OCI-M2 (cell line): ENCODE data around the gene WDR33.
"Not testable (repeated sequence)": the region's sequence is repeated elsewhere in the genome, so short reads cannot be mapped to it uniquely, and the experiment has no call there.

Source experiments
- DNase-seq: peaks from one replicate; lab custom pipeline; 2025; ENCODE audit not compliant: unreplicated experiment; lab: John Stamatoyannopoulos, UW

WDR33 gene

DNA sequence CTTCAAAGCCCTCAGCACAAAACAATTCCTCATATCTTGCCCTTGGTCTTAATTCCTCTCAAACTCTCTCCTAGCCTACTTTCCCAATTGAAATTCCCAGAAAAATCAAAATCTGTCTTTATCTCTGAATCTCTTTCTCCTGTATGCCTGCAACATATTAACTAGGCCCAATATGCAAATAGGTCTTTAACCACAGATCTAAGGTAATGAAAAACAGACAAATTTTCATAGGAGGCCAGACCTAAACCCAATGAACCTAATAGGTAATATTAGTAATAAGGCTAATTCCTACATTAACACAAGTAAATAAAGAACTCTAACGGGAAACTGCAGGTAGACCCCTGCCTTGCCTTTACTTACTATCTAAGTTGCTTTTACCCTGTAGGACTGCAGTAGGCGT, 41.4 kb downstream of the WDR33 start:
- no peak for DNase-seq

DNA sequence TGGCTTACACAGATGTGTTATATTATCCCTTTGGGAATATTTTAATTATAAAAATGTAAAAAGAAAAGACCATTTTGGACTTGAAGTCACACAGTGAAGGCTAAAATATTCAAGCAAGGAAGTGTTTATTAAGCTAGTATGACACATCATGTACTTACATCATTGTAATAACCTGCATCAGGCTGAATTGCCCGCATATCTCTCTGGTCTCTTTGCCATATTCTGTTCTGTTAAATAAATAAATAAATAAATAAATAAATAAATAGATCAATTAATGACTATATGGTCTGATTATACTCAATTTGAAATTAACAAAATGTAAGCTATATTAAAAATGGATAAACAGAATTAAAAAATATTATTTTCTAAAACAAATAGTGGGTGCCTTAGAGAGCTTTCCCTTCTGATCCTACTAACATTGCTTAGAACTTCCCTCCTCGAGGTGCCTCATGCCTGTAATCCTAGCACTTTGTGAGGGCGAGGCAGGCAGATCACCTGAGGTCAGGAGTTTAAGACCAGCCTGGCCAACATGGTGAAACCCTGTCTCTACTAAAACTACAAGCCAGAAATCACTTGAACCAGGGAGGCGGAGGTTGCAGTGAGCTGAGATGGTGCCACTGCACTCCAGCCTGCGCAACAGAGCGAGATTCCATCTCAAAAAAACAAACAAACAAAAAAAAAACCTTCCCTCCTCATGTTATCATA, 42.0 kb downstream of the WDR33 start:
- DNase-seq: no peak

GRCh38 chr2:127763776-127764175, 47.2 kb downstream of the WDR33 start:
- DNase-seq: no peak

DNA sequence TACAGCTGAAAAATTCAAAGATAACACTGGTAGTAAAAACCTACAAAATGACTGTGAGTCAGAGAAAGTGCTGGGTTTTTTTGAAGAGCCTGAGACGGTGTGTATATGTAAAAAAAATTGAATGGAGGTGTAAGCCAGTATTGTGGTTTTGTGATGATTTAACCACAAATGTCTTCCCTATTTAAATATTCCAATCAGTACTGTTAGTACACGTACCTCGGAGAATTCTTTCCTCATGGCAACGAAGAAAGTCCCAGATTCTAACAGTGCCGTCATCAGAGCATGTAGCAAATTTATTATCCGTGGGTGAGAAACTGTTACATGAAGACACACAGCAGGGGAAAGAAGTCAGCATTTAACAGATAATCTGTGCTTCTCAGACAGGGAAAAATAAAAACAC, 48.1 kb downstream of the WDR33 start:
- DNase-seq: no peak

GRCh38 chr2:127762441-127762840, 48.5 kb downstream of the WDR33 start:
- DNase-seq: no peak

DNA sequence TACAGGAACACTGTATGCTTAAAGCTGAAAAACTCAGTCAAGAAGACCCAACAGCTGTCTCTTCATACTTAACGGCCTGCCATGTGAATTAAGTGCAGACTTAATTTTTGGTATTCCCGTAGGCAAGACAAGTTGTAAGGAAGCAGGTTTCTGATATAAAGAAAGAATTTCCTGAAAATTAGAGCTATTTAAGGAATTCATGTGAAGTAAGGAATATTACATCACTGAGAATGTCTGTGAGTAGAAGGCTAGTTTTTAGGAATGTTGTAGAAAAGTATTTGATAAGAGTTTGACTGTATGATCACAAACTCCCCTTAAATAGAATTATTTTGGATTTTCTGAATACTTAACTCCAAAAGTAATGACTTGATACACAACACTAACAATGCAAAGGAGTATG, 51.0 kb downstream of the WDR33 start:
- no peak for DNase-seq

DNA sequence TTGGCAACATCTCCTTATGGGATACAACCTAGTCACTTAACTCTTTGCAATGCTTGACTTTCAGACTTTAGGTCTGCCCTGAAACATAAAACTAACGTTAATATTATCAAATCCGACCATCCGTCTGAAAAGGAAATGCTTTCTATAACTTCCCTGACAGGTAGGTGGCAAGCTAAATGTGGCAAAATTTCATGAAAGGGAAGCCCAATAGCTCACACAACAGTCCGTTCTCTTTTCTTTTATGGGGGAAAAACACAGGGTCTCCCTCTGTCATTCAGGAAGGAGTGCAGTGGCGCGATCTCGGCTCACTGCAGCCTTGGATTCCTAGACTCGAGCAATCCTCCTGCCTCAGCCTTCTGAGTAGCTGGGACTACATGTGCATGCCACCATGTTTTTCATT, 56.8 kb downstream of the WDR33 start:
- DNase-seq: no peak

DNA sequence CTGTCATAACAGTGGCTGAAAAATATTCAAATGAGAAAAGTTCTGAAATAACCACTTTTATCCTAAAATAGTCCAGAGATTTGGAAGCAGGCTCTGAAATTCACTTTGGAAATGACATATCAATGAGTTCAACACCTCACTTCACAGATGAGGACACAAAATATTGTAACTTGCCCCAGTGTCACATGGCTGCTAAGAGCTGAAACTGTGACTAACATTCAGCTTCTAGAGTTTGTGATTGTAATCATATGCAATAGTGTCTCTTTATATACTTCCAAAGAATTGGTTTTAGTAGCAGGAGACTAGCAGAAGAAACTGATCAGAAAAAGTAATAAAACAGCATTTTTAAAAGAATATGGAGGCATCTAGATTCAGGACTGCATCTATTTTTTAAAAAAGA, 57.6 kb downstream of the WDR33 start:
- DNase-seq: no peak

DNA sequence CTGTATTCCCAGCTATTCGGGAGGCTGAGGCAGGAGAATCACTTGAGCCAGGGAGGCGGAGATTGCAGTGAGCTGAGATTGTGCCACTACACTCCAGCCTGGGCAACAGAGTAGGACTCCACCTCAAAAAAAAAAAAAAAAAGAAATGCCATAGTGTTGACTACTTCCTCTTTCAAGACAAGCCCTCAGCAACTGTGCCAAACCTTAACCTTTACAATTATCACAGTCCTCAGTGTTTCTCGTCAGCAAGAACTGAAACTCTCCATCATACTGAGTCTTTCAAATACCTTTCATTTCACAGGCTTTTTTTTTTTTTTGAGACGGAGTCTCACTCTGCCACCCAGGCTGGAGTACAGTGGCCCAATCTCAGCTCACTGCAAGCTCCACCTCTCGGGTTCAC, 61.4 kb downstream of the WDR33 start:
- not testable (repeated sequence) for DNase-seq

DNA sequence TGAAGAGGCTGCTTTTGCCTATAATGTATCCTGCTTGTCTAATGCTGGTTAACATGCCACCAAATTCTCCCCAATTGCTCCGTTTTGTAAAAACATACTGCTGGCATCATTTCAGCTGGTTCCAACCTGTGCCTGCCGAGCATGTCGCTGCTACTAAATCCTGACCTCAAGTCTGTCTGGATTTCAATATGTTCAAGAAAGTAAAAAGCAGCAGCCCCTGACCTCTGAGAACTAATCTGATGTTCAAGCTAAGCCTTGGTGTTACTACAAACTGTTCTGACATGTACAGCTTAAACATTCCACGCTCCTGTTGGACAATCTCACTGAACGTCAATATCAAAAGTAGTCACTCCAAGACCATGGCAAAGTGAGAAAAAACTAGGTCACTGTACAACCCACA, 63.4 kb downstream of the WDR33 start:
- DNase-seq: no peak

DNA sequence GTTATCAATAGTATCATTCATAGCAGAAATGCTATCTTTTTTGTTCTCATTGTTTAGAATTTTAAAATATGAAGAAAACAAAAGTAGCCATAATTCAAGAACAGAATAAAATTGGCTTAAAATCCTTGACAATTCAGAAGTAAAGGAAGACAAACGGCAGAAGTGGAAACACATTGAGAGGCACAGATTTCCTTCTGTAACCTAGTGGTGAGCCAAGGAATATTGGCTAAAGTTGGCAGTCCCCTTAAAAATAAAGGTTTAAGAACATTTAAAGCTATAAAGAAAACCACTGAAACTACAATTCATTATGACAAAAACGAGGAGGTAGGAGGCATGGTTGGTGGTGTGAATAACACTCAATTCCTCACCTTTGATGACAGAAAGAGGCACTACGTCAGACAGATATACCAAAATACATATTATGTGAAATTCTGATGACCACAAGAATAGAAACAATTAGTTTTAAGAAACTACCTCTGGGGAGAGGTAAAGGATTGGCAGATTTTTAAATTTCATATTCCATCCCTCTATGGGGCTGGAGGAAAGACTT, 67.4 kb downstream of the WDR33 start:
- DNase-seq: no peak

- no peak for DNase-seq
These were observed 70.2 kb downstream of the WDR33 start for GRCh38 chr2:127740665-127741288.

- DNase-seq: no peak
These were observed 71.2 kb downstream of the WDR33 start for GRCh38 chr2:127739800-127740199.

DNA sequence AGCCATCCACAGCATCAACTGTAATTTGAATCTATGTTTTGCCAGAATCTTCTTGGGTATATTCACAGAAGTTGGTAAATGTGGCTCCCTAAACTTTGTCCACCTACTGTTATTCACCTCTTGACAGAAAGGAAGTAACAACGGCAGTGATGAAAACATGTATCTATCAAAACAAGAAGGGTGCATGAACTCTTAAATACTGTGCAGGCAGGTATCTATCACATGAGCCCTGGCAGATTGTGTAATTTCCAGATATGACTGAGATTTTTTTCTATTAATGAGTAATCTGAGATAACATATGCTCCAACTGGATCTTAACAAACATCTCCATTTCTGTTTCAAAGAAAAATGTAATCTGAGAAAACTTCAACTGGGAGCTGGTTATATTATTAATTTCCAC, 73.1 kb downstream of the WDR33 start:
- no peak for DNase-seq

DNA sequence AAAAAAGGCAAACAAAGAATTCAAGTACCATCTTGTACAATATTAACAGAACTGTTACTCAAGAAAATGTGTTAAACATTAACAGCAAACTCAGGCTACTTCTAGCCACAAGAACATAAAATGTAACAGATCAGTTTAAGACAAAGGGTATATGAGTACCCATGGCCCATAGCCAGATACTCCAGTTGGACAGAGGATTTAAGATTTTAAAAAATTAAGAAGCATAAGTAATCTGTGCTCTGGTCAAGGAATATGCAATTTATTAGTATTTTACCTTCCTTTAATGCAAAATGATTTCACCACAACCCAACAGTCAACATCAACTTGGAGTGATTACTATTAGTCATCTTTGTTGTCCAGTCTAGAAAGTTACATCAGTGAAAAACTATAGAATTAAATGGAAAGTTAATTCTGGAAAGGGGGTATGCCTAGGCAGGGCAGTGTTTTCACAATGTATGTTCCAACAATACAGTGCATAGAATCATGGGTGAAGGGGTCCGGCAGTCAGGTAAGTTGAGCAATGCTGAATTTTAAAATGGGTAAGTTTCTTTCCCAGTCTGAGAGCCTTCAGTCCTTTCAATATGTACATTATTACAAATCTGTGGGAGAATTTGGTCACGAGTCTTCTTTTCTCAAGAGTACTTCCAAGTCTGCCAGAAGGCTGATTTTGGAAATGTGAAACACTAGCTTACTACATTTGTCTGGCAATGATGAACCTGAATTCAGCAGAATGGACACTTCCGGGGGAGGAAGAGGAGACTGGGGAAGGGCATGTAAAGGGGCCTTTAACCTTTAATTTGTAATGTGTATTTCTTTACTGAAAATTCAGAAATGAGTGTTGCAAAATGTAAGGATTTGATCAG, 75.2 kb downstream of the WDR33 start:
- no peak for DNase-seq

DNA sequence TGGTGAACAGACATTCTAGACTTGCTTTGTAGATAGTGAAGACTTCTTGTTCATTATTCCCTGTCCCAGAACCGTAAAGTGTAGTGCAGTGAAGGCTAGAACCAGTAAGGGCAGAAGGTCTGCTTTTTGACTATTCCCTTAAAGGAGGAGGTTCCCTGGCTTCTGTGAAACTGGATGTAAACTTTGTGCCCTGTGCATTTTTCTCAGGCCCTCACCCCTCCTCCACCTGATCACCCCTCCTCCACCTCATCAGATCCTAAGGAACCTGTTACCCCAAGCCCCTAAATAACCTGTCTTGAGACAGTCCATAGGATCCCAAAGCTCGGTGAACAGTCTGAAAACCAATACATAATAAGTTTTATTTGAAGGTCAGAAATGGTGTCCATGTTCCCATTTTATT, 75.9 kb downstream of the WDR33 start:
- no peak for DNase-seq

- no peak for DNase-seq
These were observed 77.0 kb downstream of the WDR33 start for GRCh38 chr2:127733816-127734537.

DNA sequence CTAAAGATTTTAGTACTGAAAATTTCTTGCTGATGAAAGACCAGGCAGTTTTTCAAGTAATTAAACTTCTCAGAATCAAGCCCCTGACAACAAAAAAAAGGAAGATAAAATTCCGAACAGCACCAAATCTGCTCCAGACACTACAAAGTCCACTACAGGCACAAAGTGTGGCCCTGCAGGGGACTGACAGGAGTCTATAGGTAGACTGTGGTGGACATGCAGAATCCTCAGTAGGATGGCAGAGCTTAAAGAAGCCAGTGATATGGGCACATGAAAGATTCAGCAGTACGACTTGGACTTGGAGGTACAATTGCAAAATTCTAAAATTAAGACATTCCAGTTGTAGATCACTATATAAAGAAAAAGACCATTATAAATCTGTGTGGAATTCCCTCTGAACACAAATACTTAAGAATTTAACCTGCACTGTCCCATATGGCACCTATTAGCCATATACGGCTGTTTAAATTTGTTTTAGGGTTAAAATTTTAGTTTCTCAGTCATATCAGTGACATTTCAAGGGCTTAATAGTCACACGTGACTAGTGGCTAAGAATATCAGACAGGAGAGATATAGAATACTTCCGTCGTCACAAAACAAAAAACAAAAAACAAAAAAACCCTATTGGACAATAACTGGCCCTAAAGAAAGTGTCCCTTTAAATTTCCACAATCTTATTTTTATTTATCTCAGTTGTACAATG, 77.7 kb downstream of the WDR33 start:
- no peak for DNase-seq

- DNase-seq: no peak
These were observed 84.7 kb downstream of the WDR33 start for GRCh38 chr2:127726158-127726880.

GRCh38 chr2:127722807-127723206, 88.2 kb downstream of the WDR33 start:
- DNase-seq: no peak
